WTC11 (cell line): Measurements from ENCODE around the gene CHRFAM7A. TPM values are rescaled to one million over a fixed set of nuclear protein-coding genes. Genes with fewer than 3 reads are reported as not detected.
"Not testable (repeated sequence)": the region's sequence is repeated elsewhere in the genome, so short reads cannot be mapped to it uniquely, and the experiment has no call there.

Experiments
- ATAC-seq: fragments of 200-7000 bp; cut with Tn5 transposase; 2 replicates; pipeline ENCODE4 v1.10.0; 2021; ENCODE audit warnings: mild to moderate bottlenecking, moderate library complexity
- CTCF ChIA-PET: fragments of 300-600 bp; sonication (Branson Sonifier 250); formaldehyde crosslinking; loops from one replicate; lab custom pipeline; 2021; ENCODE audit warnings: antibody characterized with exemption; lab: Charles Lee
- POLR2A ChIA-PET: fragments of 350-600 bp; sonication (Branson Sonifier 250); formaldehyde crosslinking; loops from one replicate; lab custom pipeline; 2021; ENCODE audit warnings: antibody characterized with exemption; lab: Charles Lee
- DNase-seq: peaks from one replicate; pipeline ENCODE4 v3.0.0; 2021; ENCODE audit warnings: low spot score
- H3K27ac Mint-ChIP-seq: 2 replicates; pipeline ENCODE4 v1.8.0; 2021; ENCODE audit warnings: mixed read lengths
- H3K27me3 Mint-ChIP-seq: 2 replicates; pipeline ENCODE4 v1.8.0; 2021; ENCODE audit warnings: low read depth, mild to moderate bottlenecking, moderate library complexity, mixed read lengths
- H3K36me3 Mint-ChIP-seq: 2 replicates; pipeline ENCODE4 v1.8.0; 2021; ENCODE audit warnings: mixed read lengths
- H3K4me1 Mint-ChIP-seq: 2 replicates; pipeline ENCODE4 v1.8.0; 2022; ENCODE audit warnings: mixed read lengths
- H3K4me3 Mint-ChIP-seq: 2 replicates; pipeline ENCODE4 v1.8.0; 2021; ENCODE audit warnings: mild to moderate bottlenecking, moderate library complexity, mixed read lengths
- H3K9me3 Mint-ChIP-seq: 2 replicates; pipeline ENCODE4 v1.8.0; 2021; ENCODE audit warnings: mixed read lengths
- total RNA-seq: library from RNA; stranded (reverse); gene quantifications from 3 replicates; pipeline ENCODE4 v1.2.3, GENCODE V29; 2021

CHRFAM7A gene
- total RNA-seq, 1 experiment from 2014 or later: 6.2 TPM

DNA sequence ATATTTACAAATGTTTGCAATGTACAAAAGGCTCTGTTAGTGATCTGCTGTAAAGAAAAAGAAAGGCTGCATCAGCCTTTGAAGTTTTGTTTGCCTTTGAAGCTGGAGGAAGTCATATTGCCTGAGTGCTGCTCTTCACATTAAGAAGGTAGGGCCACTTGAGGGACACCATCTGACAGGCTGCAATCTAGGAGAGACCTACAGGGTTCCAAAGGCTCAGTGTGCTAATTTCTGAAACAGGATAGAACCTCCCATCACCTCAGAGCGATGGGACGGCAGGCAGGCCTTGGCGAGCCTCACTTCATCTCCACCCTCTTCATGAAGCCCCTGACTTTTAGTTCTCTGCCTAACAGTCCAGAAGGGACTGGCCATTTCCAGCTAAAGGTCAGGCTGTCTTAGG is 77.6 kb downstream of the CHRFAM7A start:
- H3K9me3 Mint-ChIP-seq, H3K4me1 Mint-ChIP-seq, H3K27me3 Mint-ChIP-seq, H3K36me3 Mint-ChIP-seq, DNase-seq, CTCF ChIA-PET, H3K4me3 Mint-ChIP-seq, POLR2A ChIA-PET, ATAC-seq, H3K27ac Mint-ChIP-seq: not testable (repeated sequence)

DNA sequence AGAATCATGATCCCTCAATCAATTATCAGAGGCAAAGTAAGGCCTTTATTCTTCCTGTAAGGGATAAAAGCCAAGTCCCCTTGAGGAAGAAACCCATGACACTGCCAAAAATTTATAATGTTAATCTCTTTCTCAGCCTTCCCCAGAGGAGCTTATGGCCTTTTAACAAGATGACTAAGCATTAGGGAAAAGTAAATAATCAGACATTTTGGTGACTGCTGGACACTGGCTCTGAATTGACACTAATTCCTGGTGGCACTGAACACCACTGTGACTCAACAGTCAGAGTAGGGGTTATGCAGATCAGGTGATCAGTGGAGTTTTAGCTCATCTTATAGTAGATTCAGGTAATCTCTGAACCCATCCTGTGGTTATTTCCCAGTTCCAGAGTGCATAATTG is 82.8 kb downstream of the CHRFAM7A start:
- H3K27me3 Mint-ChIP-seq, POLR2A ChIA-PET, DNase-seq, H3K9me3 Mint-ChIP-seq, H3K36me3 Mint-ChIP-seq, H3K4me1 Mint-ChIP-seq, H3K27ac Mint-ChIP-seq, H3K4me3 Mint-ChIP-seq, CTCF ChIA-PET, ATAC-seq: not testable (repeated sequence)

Other genes starting within 250 kb of the CHRFAM7A start
- 0.23 to 0.50 TPM (median 0.50 TPM) in 3 replicates for gene GOLGA8R, start 20.7 kb upstream of the CHRFAM7A start, total RNA-seq
- 0.50 TPM in 1 of 3 replicates, not detected in the others for gene GOLGA8Q, start 158.5 kb upstream of the CHRFAM7A start, total RNA-seq
- gene GOLGA8H, start 210.5 kb upstream of the CHRFAM7A start, total RNA-seq: 1.5 to 2.0 TPM (median 1.7 TPM) in 3 replicates